HG03196 (cell line): Measurements from ENCODE around the gene NYAP2.

Source experiments
- ATAC-seq: cut with Tn5 transposase; IDR thresholded peaks from one replicate; pipeline ENCODE4 v1.9.1; 2021; ENCODE audit not compliant: unreplicated experiment

Gene NYAP2

DNA sequence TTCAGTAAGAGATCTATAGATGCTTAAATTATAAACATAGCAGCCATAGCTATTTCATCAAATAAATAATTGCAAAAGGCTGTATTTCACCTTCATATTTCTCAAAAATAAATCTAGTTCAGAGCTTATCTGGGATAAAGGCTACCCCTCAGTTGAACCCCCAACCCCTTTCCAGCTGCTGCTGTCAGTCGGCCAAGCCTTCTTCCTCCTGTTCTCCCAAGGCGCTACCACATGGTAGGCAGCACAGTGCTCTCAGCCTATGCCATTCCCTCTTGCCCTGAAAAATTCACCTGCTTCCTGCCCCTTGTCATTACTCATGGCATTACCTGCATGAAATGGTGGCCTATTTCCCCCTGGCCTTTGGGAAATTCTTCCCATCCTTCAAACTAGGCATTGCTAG, 136.5 kb downstream of the NYAP2 start:
- no peak for ATAC-seq

- ATAC-seq, result no peak
Observed at GRCh38 chr2:225543626-225544025, 144.1 kb downstream of the NYAP2 start.

GRCh38 chr2:225556461-225556860, 157.0 kb downstream of the NYAP2 start:
- no peak for ATAC-seq

GRCh38 chr2:225558399-225559071, 159.0 kb downstream of the NYAP2 start:
- ATAC-seq, result no peak

GRCh38 chr2:225559072-225559415, 159.5 kb downstream of the NYAP2 start:
- no peak for ATAC-seq

DNA sequence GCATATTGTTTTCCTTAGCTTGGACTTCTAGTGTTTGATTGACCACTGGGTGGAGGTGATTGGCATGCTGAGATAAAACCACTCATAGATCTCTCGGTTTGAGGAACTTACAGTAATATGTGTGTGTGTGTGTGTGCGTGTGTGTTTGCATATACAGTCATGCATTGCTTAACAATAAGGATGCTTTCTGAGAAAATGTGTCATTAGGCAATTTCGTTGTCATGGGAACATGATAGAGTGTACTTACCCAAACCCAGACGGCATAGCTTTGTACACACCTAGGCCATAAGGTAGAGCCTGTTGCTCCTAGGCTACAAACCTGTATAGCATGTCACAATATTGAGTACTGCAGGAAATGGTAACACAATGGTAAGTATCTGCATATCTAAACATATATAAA, 167.3 kb downstream of the NYAP2 start:
- no peak for ATAC-seq

GRCh38 chr2:225569995-225570394, 170.5 kb downstream of the NYAP2 start:
- no peak for ATAC-seq

DNA sequence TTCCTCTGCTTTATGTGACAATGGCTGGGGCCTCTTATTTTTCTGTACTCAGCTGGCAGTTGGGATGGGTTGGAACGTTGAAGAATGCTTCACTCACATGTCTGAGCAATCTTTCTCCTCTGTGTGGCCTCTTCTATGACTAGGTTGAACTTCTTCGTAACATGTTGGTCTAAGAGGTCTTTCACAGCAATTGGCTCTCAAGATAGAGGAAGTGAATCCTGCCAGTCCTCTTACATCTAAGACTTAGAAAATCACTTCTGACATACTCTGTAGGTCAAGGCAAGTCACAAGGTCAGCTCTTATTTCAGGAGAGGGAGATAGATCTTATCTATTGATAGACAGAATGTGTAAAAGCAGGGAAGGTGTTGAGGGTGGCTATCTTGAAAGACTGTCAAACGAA, 174.1 kb downstream of the NYAP2 start:
- no peak for ATAC-seq

GRCh38 chr2:225574582-225575138, 175.2 kb downstream of the NYAP2 start:
- ATAC-seq, result no peak

GRCh38 chr2:225581135-225581534, 181.6 kb downstream of the NYAP2 start:
- ATAC-seq, result no peak

DNA sequence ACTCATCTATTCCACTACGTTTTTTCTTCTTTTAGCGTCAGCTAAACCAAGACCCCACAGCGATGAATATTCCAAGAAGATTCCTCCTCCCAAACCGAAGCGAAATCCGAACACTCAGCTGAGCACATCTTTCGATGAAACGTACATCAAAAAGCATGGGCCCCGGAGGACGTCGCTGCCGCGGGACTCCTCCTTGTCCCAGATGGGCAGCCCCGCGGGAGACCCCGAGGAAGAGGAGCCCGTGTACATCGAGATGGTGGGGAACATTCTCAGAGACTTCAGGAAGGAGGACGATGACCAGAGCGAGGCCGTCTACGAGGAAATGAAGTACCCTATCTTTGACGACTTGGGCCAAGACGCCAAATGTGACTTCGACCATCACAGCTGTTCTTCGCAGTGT, 182.4 kb downstream of the NYAP2 start:
- ATAC-seq, result no peak

GRCh38 chr2:225582355-225583116, 183.0 kb downstream of the NYAP2 start:
- ATAC-seq, result no peak

DNA sequence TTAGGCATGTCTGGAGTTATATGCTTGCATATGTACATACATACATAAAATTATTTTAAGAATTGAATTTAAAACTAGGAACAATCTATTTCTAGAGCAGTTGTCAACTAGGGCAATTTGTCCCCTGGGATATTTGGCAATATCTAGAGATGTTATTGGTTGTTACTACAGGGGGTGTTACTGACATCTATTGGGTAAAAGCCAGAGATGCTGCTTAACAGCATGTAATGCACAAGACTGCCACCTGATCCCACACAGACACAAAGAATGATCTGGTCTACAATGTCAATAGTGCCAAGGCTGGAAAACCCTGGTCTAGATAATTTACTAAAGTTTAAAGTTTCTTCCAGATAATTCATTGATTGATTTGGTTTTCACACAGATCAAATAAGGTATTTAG, 185.3 kb downstream of the NYAP2 start:
- ATAC-seq, result no peak

- ATAC-seq, result no peak
Observed at GRCh38 chr2:225590932-225591331, 191.4 kb downstream of the NYAP2 start.

GRCh38 chr2:225597911-225598310, 198.4 kb downstream of the NYAP2 start:
- ATAC-seq, result no peak

- ATAC-seq, result no peak
Observed at GRCh38 chr2:225598426-225598825, 198.9 kb downstream of the NYAP2 start.

- no peak for ATAC-seq
Observed at GRCh38 chr2:225598897-225599296, 199.4 kb downstream of the NYAP2 start.

GRCh38 chr2:225599856-225600255, 200.3 kb downstream of the NYAP2 start:
- no peak for ATAC-seq

GRCh38 chr2:225600444-225600843, 200.9 kb downstream of the NYAP2 start:
- no peak for ATAC-seq

- ATAC-seq, result no peak
Observed at GRCh38 chr2:225600865-225601264, 201.4 kb downstream of the NYAP2 start.

DNA sequence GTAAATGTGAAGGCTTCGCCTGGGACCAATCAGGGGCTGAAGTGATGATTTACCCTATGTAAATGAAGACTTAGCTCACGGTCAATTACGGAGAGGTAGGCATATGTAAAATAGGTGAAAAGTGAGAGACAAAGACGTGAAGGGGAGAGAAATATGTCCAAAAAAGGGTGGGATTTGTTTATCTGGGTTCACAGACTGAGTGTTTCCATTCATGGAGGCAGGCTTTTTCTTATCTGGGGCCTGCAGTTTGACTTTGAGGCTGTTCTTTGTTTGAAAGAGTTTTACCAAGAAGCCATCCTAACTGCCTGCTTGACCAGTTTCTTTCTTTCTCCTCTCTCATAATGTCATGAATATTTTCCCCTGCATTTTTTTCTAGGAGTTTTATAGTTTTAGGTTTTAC, 202.7 kb downstream of the NYAP2 start:
- ATAC-seq, result no peak

- ATAC-seq, result no peak
Observed at GRCh38 chr2:225608136-225608535, 208.6 kb downstream of the NYAP2 start.
